Measurements from ENCODE around the gene CCDC9. TPM values are rescaled to one million over a fixed set of nuclear protein-coding genes. Genes with fewer than 3 reads are reported as not detected.
A peak's percentile ranks its signal among the peaks of the same experiment; 100 is the strongest.

Gene CCDC9
- total RNA-seq, 4 donors from 2014 or later, result 13.1 to 22.7 (median 18.5) TPM

- in situ Hi-C loops (cut with MboI; ENCODE audit: low sequenced_read_pairs in 4 of 4), result no loop called here
- Histone ChIP-seq H3K9me3 (no peaks in the 10 kb centered on the region), H3K27me3 (peaks cover 0 to 5% (median 2%) of the 10 kb centered on the region in 3 donors), H3K4me1 (peaks cover 0 to 4% of the 10 kb centered on the region in 2 donors), H3K4me3 (no peak overlapping the region), H3K27ac (no peak overlapping the region), H3K36me3 (no peaks in the 10 kb centered on the region)
- intact Hi-C loops (cut with DNase I; ENCODE audit: low total_unique reads), result no loop called here
- DNase-seq, result peak; percentile 12 to 59
- ATAC-seq, result peak; percentile 30 to 61
- TF ChIP-seq, protein P1, sequence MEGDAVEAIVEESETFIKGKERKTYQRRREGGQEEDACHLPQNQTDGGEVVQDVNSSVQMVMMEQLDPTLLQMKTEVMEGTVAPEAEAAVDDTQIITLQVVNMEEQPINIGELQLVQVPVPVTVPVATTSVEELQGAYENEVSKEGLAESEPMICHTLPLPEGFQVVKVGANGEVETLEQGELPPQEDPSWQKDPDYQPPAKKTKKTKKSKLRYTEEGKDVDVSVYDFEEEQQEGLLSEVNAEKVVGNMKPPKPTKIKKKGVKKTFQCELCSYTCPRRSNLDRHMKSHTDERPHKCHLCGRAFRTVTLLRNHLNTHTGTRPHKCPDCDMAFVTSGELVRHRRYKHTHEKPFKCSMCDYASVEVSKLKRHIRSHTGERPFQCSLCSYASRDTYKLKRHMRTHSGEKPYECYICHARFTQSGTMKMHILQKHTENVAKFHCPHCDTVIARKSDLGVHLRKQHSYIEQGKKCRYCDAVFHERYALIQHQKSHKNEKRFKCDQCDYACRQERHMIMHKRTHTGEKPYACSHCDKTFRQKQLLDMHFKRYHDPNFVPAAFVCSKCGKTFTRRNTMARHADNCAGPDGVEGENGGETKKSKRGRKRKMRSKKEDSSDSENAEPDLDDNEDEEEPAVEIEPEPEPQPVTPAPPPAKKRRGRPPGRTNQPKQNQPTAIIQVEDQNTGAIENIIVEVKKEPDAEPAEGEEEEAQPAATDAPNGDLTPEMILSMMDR (IDR thresholded peaks at IDR 0.05 in 4 of 5, conservative IDR thresholded peaks at IDR 0.05 in 1 of 5), result peak; percentile 71 to 91 (median 79)
- TF ChIP-seq POLR2A (IDR thresholded peaks at IDR 0.05), result no peak
Observed at GRCh38 chr19:47305309-47305751, 49.0 kb downstream of the CCDC9 start.

- ATAC-seq (no peak), DNase-seq (no peak)
- H3K9me3 ChIP-seq, result no peaks in the 10 kb centered on the region
- no peak overlapping the region for H3K27ac ChIP-seq
- intact Hi-C loops (cut with DNase I; ENCODE audit: low total_unique reads) (no loop called here), in situ Hi-C loops (cut with MboI; ENCODE audit: low sequenced_read_pairs in 4 of 4) (no loop called here)
- H3K36me3 ChIP-seq, result no peaks in the 10 kb centered on the region
- no peak overlapping the region for H3K4me3 ChIP-seq
- peaks cover 4 to 14% (median 12%) of the 10 kb centered on the region in 3 donors for H3K27me3 ChIP-seq
- H3K4me1 ChIP-seq, result peaks cover 0 to 4% of the 10 kb centered on the region in 2 donors
- no peak for TF ChIP-seq POLR2A (IDR thresholded peaks at IDR 0.05)
- TF ChIP-seq, protein P1 (IDR thresholded peaks at IDR 0.05 in 4 of 5, conservative IDR thresholded peaks at IDR 0.05 in 1 of 5), result no peak
Observed at GRCh38 chr19:47306303-47306702, 50.0 kb downstream of the CCDC9 start.

- intact Hi-C loops (cut with DNase I; ENCODE audit: low total_unique reads), result no loop called here
- Histone ChIP-seq H3K4me3 (no peak overlapping the region), H3K9me3 (no peaks in the 10 kb centered on the region), H3K36me3 (no peaks in the 10 kb centered on the region), H3K27me3 (peaks cover 4 to 25% (median 13%) of the 10 kb centered on the region in 3 donors), H3K27ac (no peak overlapping the region), H3K4me1 (peaks cover 0 to 4% of the 10 kb centered on the region in 2 donors)
- ATAC-seq (no peak), DNase-seq (no peak)
- no peak for TF ChIP-seq POLR2A (IDR thresholded peaks at IDR 0.05)
- TF ChIP-seq, protein P1 (IDR thresholded peaks at IDR 0.05 in 4 of 5, conservative IDR thresholded peaks at IDR 0.05 in 1 of 5), result no peak
- in situ Hi-C loops (cut with MboI; ENCODE audit: low sequenced_read_pairs in 4 of 4), result no loop called here
Observed at GRCh38 chr19:47309038-47309437, 52.7 kb downstream of the CCDC9 start.

- Histone ChIP-seq H3K36me3 (no peaks in the 10 kb centered on the region), H3K9me3 (no peaks in the 10 kb centered on the region), H3K27ac (peak within 1 kb of the TSS in 1 of 4 donors; percentile 36), H3K4me3 (peak within 1 kb of the TSS in 1 of 4 donors; percentile 14), H3K4me1 (peaks cover 0 to 4% of the 10 kb centered on the region in 2 donors), H3K27me3 (peaks cover 4 to 25% (median 13%) of the 10 kb centered on the region in 3 donors)
- intact Hi-C loops (cut with DNase I; ENCODE audit: low total_unique reads), result no loop called here
- TF ChIP-seq, protein P1 (IDR thresholded peaks at IDR 0.05 in 4 of 5, conservative IDR thresholded peaks at IDR 0.05 in 1 of 5), result no peak
- peak; percentile 14 to 42 for TF ChIP-seq POLR2A (IDR thresholded peaks at IDR 0.05)
- in situ Hi-C loops (cut with MboI; ENCODE audit: low sequenced_read_pairs in 4 of 4), result no loop called here
- DNase-seq (peak in 1 of 2 donors; percentile 16), ATAC-seq (no peak)
Observed at GRCh38 chr19:47309608-47310007, 53.3 kb downstream of the CCDC9 start, which contains the start of gene C5AR1. TSS of gene C5AR1 (plus strand) at chr19:47309861. CDS start at chr19:47309896, 35 bp downstream.
